Fibroblast of the conjunctiva (primary cell): ENCODE data around the gene CALB2.
"Not testable (repeated sequence)": the region's sequence is repeated elsewhere in the genome, so short reads cannot be mapped to it uniquely, and the experiment has no call there.

Experiments used
- DNase-seq: peaks from one replicate; pipeline ENCODE4 v3.0.0-alpha.2; 2010; ENCODE audit warnings: low read depth

CALB2 gene, protein sequence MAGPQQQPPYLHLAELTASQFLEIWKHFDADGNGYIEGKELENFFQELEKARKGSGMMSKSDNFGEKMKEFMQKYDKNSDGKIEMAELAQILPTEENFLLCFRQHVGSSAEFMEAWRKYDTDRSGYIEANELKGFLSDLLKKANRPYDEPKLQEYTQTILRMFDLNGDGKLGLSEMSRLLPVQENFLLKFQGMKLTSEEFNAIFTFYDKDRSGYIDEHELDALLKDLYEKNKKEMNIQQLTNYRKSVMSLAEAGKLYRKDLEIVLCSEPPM

DNA sequence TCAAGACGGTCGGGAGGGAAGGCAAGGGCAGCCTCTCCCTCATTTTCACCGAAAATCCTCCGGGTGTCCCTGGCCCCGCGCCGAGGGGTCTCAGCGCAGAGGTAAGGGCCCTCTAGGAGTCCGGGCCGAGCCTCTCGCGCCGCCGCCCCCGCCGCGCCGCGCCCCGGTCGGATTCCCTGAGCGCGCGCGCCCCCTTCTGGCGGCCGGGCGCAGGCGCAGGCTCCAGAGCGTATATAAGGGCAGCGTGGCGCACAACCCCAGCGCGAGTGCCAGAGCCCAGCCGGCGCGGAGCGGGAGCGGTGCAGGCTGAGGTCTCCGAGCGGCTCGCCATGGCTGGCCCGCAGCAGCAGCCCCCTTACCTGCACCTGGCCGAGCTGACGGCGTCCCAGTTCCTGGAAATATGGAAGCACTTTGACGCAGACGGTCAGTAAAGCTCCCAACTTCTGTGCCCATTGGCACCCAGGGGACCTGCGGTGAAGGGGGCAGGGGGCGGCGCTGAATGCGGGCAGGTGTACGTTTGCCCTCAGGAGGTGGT is at the start of gene CALB2:
Gene CALB2, plus strand, starts transcription at position 260 of the 535 bp plus-strand sequence. Its CDS starts 70 bp downstream, at position 330.
- DNase-seq, result peak; percentile 16

DNA sequence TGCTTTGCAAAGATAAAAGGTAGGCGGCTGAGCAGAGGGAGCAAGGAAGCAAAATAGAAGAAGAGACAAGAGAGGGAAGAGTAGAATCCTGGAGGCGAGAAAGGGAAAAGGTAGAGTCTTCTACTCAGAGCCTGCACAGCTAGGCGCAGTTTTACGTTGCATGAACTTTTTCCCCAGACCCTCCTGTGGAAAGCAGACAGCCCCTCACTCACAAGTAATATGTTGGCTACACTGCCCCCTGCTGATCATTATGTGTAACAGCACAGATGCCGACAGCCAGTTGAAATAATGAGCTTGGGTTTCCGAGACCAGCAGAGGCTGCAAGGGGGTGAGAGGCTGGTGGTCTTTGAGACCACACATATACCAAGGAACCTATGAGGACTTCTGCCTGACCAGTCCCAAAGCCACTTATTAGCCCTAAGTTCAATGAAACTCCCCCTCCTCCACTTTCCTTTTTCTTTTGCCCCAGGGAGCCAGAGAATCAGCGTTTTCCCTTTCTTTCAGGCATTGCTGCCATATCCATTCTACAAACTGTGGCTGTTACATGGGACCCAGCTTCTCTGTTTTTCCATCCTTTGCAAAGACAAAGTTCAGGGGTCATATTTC is 46.9 kb upstream of the CALB2 start:
- no peak for DNase-seq

DNA sequence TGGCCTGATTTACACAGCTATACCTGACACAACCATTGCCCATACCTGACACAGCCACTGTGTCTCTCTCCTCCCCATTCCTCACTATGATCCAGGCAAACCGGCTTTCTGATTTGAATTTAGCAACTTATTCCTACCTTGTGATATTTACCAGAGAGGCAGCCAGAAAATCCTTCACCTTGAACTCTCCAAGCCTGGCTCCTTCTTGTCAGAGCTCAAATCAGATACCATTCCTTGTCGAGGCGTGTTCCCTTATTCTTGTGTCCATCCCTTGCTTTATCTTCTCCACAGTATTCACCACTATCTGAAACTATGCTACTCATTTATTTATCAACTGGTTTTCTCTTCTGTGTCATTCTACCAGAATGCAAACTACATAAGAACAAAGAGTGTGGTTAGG is 44.9 kb upstream of the CALB2 start:
- not testable (repeated sequence) for DNase-seq

DNA sequence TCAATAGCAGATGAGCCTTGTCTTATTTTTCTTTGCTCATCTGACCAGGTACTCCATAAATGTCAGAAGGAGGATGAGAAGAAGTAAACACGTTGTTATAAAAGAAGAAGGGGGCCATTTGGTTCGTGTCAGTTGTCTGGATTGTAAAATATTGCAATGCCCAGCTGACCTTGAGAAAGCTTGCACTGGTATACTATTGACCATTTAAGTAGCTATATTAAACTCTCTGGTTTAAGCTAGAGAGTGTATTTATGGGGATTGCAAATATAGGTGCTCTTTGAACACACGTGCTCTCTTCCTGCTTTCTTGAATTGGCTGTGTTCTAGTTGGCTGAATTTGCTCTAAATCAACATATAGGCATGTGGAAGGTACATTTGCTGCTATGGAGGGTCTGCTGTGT is 43.3 kb upstream of the CALB2 start:
- no peak for DNase-seq

DNA sequence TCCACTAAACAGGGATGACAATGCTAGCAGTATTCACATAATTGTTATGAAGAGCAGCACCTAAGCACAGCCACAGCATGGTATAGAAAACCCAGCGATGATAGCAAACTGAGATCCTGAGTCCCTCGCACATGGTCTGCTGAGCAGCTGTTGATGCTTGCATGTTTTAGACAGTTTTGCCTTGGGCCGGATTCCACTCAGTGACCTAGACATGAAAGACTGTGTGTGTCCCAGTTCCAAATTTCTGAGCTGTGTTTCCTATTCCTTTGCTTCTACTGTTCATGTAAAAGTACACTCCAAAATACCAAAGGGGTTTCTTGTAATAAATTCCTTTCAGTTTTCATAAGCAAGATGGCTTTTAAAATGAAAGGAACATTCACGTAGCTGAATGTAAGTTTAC is 38.5 kb upstream of the CALB2 start:
- DNase-seq, result no peak

DNA sequence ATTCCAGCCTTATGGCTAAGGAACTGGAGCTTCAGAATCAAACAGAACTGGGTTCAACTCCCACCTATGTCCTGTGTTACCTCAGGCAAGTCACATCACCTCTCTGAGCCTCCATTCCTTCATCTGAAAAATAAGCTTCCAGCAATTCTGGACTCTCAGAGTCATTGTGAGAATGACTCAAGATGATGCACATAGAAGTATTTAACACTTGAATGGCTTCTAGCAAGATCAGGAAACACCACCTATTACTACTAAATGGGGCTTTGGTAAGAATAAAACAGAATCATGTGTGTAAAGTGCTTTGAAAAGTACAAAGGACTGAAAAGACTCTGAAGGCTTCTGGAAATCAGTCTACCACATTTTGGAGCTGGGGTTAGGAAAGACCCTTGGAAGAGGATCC is 30.8 kb upstream of the CALB2 start:
- DNase-seq, result no peak

DNA sequence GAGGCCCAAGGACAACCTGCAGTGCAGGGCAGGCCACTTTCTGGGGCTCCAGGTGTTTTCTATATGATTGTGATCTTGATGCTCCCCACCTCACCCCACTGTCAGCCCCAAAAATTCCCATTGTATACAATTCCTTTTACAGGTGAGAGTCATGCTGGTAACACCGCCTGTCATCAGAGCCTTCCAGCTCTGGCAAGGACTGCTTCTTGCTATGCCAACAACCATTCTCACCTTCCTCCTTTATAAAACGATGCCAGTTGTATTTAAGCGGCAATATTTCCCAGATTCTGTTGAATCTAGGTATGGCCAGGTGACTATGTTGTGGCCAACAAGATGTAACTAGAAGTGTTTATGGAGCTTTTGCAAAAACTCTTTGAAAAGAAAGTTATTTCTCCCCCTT is 30.4 kb upstream of the CALB2 start:
- no peak for DNase-seq

DNA sequence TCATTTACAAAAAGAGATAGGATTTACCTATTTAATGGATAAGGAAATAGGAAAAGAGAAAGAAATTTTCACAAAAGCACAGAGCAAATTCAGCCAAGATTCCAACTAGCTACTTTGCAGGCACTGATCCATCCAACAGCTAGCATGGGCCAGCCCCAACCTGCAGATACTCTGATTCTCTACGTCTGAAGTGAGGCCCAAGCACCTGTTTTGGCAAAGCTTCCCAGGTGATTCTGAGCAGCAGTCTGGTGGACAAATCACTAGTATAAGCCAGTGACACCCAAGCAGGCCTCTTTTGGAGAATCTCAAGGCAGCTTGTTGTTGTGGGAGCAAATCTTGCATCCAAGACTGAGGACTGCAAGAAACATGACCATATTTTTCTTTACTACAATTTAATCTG is 20.9 kb upstream of the CALB2 start:
- no peak for DNase-seq

DNA sequence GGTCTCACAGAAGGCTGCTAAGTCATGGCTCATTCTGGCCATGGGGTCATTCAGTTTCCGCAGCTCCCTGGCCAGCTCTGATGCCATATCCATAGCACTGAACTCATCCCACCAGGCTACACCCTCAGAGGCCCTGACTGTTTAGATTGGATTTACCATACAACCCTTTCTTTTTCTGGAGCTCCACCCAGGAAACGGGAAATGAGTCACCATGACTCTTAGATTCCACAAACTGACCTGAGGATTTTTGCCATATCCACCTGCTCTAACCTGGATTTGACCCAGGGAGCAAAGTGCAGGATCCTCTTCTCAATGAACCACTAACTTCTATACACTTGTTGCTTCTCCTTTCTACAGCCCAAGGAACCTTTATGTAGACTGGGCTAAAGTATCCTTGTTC is 20.3 kb upstream of the CALB2 start:
- DNase-seq, result no peak

DNA sequence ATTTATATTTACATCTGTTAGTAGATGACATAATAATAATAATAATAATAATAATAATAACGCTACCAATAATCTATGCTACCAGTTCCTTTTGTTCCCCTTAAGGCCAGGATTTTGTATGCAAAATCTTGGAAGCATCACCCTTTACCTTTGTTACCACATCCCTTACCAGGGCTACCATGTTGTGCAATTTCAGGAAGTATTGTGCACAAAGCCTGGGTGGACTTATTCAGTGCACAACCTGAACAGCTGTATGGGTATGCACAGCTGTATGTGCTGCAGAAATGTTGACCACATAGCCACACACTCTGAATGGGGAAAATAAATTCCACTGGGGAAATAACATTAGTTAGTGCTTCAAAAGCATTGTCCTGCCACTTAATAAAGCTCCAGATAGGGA is 19.9 kb upstream of the CALB2 start:
- no peak for DNase-seq

DNA sequence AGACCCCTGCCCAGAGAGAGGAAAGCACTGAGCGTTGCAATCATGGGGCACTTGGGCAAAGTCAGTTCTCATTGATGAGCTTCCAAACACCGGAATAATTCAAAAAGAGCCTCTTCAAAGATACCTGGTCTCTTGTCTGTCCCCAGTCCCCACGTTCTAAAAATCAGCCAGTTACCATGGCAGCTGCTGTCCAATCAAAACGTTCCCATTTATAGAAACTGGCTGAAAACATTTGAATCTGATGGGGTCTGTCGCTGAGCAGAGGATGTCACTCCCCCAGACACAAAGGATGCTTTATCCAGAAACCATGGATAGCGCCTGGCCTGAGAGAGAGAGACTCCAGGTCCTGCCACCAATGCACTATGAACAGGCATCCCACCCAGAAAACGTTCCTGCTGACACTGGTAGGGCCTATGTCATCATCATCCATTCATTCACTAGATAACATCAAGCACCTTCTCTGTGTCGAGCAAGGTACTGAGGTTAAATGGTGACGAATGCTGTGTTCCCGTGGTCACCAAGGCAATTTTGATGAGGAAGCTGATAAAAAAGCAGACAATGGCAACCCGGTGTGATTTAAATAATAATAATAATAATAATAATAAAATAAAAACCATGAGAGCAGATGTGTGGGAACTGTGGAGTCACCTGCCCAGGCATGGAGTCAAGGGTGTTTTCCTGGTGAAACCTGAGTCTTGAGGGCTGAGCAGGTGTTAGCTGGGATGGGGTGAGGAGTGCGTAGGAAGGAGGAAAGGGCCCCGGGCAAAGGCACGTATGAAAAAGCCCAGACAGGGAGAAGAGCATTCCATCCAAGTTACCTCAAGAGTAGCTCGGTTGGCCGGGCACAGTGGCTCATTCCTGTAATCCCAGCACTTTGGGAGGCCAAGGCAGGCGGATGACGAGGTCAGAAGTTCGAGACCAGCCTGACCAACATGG is 19.0 kb upstream of the CALB2 start:
- no peak for DNase-seq

DNA sequence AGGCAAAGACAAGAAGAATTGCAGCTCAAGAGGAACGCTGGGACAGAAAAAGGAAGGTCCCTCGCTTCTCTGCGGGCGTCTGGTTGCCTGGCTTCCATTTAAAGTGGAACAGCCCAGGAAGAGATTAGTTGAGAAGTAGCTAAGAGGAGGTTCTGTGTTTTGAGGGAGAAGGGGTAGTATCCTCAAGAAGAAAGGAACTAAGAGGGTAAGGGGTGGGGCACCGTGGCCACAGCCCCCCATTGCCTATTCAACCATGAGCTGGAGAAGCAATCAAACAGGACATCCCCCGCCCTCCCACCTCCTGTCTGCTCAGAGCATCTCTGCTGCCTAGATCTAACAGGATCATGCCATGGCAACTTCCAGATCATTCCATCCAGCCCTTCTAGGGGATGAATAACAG is 18.1 kb upstream of the CALB2 start:
- no peak for DNase-seq

DNA sequence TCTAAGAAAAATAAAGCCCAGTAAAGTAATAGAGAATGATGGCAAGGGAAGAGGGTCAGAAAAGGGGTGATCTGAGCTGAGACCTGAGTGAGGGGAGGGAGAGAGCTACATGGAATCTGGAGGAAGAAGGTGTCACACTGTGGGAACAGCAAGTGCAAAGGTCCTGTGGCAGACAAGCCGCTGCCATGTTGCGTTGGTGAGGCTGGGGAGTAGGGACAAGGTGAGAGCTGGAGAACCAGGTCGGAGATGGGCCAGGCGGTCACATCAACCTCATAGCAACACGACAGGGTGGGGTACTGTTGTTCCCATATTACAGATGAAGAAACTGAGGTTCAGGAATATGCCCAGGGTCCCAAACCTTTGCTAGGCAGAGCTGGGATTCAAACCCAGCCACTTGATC is 16.6 kb upstream of the CALB2 start:
- no peak for DNase-seq

DNA sequence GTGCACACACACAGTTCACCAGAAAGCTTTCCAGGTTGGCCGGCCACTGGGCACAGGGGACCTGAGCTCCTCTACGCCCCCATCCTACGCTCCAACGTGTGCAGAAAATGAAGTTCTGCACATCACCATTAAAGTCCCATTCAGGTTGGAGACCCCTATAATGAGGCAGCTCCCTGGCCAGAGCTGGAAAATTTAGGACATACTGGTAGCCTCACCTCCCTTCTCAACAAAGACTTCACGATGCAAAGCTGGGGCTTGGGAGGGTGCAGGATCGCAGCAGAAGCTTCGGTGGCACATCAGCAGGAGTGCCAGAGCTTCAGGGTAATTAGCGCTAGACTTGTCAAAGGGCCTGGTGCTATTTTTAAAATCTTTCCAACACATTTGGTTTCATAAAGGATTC is 15.4 kb upstream of the CALB2 start:
- no peak for DNase-seq

DNA sequence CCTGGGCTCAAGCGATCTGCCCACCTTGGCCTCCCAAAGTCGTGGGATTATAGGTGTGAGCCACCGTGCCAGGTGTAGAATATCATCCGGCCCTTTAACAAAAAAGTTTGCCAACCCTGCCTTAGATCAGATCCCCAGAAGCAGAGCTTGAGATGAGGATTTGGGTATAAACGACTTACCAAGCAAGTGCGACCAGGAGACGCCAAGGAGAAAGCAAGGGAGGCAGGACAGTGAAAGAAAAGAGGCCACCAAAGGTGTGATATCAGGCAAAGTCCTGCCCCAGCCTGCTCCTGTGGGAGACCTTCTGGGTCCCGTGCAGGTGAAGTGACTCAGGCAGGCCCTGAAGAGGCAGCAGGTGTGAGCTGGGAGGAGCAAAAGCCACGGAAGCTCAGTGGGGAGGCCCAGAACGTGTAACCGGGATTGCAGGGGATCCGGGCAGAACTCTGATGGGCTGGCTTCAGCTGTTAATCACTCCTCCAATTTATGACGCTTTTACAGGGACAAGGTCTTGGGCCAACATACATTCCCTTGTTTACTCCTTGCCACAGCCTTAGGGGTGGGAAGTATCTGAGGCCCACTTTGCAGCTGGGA is 14.1 kb upstream of the CALB2 start:
- no peak for DNase-seq

DNA sequence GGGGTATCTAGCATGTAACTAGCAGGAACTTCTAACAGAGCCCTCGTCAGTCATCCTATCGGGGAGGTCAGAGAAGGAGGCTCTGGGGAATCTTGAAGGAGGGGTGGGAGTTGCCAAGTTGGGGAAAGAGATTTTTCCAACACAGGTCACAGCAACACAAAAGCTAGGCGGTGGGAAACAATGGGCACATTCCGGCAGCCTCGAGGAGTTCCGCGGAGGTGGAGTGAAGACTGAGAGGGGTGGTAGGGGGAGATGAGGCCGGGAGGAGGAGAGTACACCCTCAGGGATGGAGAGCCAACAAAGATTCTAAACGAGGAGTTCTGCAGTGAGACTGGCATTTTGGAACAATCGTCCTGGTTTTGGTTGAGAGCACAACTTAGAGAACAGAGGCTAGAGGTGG is 13.5 kb upstream of the CALB2 start:
- DNase-seq, result no peak

DNA sequence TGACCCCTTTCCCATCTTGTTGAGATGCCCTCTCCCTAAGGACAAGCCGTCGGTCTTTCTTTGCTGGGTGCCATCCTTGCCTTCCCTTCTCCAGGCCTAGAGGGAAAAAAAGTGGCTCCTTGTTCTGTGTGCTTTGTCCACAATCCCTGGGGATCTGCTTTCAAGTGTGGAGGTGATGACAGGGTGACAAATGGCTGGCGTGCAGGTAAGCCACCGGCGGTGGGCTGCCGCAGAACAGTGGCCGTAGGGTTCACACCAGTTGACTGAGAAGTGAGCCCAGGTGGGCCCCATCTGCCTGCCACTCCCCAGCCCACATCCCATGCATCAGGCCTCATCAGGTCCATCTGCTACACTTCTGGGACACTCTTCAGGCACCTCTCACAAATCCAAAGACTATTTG is 11.4 kb upstream of the CALB2 start:
- DNase-seq, result no peak

DNA sequence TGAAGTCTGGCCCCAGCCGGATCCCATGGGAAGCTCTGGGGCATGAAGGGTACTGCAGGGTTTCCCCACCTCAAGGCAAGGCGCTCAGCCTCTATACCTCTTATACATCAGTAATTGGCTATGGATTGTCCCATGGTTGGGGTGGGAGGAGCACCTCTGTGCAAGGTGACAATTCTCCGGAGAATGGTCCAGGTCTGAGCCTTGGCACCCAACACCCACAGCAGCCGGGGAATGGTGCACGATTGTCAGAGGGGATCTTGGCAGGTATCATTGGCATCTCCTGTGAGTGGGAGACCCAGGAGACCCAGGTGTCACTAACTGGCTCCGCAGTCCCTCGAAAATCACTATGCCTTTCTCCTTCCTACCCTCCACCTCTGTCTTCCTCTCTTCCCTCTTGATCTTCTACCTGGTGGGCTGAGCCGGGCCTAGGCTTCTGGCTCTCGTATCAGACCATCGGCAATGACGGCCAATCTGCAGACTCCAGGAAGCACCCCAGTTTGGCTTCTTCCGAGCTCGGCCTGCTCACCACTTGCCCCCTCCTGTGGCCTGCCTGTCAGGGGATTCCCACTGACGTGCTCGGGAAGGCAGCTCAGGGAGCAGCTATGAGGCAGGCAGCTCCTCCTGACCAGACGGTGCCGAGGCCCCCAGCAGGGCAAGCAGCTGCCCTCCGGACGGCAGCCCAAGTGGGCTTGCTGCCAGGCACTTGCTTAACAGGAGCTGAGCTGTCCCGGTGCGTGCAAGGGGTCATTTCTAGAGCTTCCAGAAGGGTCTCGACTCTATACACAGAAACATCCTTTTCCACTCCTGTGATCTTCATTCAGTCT is 10.0 kb upstream of the CALB2 start:
- DNase-seq, result no peak

DNA sequence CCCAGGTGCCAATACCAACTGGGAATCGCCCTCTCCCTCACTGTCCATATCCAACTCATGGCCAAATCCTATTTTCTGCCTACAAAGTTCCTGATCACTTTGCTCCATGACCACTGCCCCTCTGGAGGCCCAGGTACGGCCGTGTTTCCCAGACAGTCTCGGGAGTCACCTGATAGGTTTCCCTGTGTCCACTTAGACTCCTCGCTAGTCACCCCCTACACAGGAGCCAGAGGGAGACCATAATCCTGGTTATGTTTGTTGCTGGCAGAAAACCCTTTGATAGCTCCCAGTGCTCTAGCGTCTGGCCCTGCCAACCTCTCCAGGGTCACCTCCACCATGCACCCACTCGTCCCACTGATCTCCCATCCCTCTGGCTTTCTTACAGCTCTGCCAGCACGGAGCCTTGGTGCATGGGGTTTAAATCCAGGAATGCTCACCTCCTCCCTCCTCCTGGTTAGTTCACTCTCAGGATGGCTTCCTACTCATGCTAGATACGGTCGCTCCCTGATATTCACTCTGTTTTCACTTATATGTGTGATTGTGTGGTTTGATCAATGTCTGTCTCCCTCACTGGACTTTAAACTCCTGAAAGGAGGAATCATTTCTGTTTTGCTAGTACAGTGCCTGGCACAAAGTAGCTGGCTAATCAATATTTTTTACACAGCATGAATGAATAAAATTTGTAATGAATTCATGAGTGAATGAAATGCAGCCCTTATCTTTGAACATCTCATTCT is 7.5 kb upstream of the CALB2 start:
- no peak for DNase-seq

DNA sequence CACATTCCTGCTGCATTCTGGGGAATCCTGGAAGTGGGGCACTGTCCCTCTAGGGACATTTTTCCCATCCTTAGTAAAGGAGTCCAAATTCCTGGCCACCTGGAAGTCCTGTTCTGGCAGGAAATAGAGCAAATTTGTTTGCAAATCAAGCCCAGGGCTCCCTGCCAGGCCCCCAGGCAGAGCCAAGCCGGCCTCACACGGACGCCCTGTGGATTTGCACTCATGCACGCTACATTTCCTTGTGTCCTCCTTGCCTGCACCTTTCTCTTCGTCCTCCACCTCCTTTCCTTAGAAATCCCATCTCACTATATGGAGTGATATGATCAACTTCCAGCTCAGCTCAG is 7.0 kb upstream of the CALB2 start:
- no peak for DNase-seq

DNA sequence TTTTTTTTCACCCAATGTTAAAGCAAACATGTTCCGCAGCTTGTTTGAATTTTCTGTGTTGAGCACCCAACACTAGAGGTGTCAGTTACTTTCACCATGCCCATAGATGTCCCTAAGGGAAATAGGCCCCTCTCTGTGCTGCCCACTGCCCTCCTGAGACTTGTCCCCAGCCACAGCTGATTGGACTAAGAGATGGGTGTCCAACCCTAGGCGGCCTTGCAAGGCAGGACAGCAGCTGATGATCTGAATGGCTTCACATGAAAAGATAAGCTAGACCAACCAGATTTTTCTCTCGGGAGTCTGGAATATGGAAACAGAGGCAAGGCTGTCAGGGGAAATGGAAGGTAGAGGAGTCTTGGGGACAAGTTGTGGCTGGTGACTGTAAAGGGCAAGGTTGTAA is 6.1 kb upstream of the CALB2 start:
- DNase-seq, result no peak
